Activated CD4-positive, alpha-beta T cell treated with anti-CD3 and anti-CD28 coated beads, Interleukin-2, Interleukin-6, amounts not matched to agents 100 ng/mL and 50 ng/mL, durations not matched to agents 16 hours and 8 hours (primary cell): ENCODE results near the gene PAMR1.

ENCODE experiments used
- DNase-seq: peaks from one replicate; pipeline ENCODE4 v3.0.0-alpha.2; 2020

Gene PAMR1

GRCh38 chr11:35393098-35393497, 132.3 kb downstream of the PAMR1 start:
- no peak for DNase-seq

- DNase-seq: peak; percentile 87
Observed at GRCh38 chr11:35391922-35392688, 133.3 kb downstream of the PAMR1 start.

- peak; percentile 76 for DNase-seq
Observed at GRCh38 chr11:35390737-35391682, 134.4 kb downstream of the PAMR1 start.

GRCh38 chr11:35389897-35390465, 135.4 kb downstream of the PAMR1 start:
- DNase-seq: peak; percentile 21

GRCh38 chr11:35389112-35389511, 136.3 kb downstream of the PAMR1 start:
- DNase-seq: no peak

GRCh38 chr11:35388061-35388460, 137.4 kb downstream of the PAMR1 start:
- no peak for DNase-seq

- no peak for DNase-seq
Observed at GRCh38 chr11:35387111-35387982, 138.1 kb downstream of the PAMR1 start.

GRCh38 chr11:35383953-35384352, 141.5 kb downstream of the PAMR1 start:
- no peak for DNase-seq
